ENCODE measurements around the gene CASP9. TPM values are rescaled to one million over a fixed set of nuclear protein-coding genes. Genes with fewer than 3 reads are reported as not detected.

Gene CASP9
- total and polyA plus RNA-seq, 10 of the 15 experiments (the other 5 are each of a cell fraction or from before 2014, with no cell fraction given): 2.7 to 14.6 (median 7.6) TPM

- Histone ChIP-seq H3K4me1 (ENCODE audit: control insufficient read depth, insufficient read depth, low read length) (peaks cover 17% of the 10 kb centered on the region), H3K9me3 (replicated peaks; ENCODE audit: control insufficient read depth, insufficient read depth, low read length) (no peaks in the 10 kb centered on the region), H3K4me3 (no peak overlapping the region), H3K79me2 (ENCODE audit: control insufficient read depth, insufficient read depth, low read length) (peaks cover 6% of the 10 kb centered on the region), H3K27me3 (replicated peaks in 1 of 2; ENCODE audit: control insufficient read depth in 2 of 2, insufficient read depth in 2 of 2, low read length in 1 of 2) (no peaks in the 10 kb centered on the region), H3K4me2 (ENCODE audit: control insufficient read depth, insufficient read depth) (no peak overlapping the region), H3K9ac (ENCODE audit: control insufficient read depth, insufficient read depth, low read length) (no peak overlapping the region), H2AFZ (ENCODE audit: control insufficient read depth, low read depth, low read length) (no peak overlapping the region), H4K20me1 (ENCODE audit: control insufficient read depth, insufficient read depth) (no peaks in the 10 kb centered on the region), H3K36me3 (ENCODE audit: control insufficient read depth in 2 of 2, insufficient read depth in 2 of 2, low read length in 1 of 2) (no peaks in the 10 kb centered on the region; a peak in 1 of 4 replicates), H3K27ac (ENCODE audit: control insufficient read depth, insufficient read depth) (no peak overlapping the region)
- BruUV-seq (replicated peaks): no TSS peak
- in situ Hi-C loops (cut with MboI): no loop called here
- DNase-seq (ENCODE audit: low read depth, low spot score) (no peak), FAIRE-seq (no peak), ATAC-seq (no peak)
- intact Hi-C loops (cut with micrococcal nuclease; ENCODE audit: unreplicated experiment): loop anchor here (10.0 kb wide), 2 partner anchors 325 to 455 kb away; partner anchors contain the start of genes SPEN and ZBTB17
- ChIA-PET RAD21 (ENCODE audit: unreplicated experiment) (no interaction called here), POLR2A (no interaction called here), SMC1A (ENCODE audit: uncharacterized antibody, unreplicated experiment) (no interaction called here), CTCF (no interaction called here)
- WGBS (ENCODE audit: insufficient coverage, insufficient replicate concordance, low lambda C conversion rate, missing lambda C conversion rate): 82% methylated on average over 3 of the region's 3 CpGs
- TF ChIP-seq CHD4 (IDR thresholded peaks at IDR 0.05) (no peak), SREBF2 (IDR thresholded peaks at IDR 0.05; ENCODE audit: low read length) (no peak), POLR2A (IDR thresholded peaks at IDR 0.05; ENCODE audit: low read depth, low read length) (no peak), MEF2A (IDR thresholded peaks at IDR 0.05; ENCODE audit: insufficient read depth, low read depth, low read length) (no peak)
Measured at GRCh38 chr1:15519625-15520024, 4.4 kb downstream of the CASP9 start.

- Histone ChIP-seq H3K36me3 (ENCODE audit: control insufficient read depth in 2 of 2, insufficient read depth in 2 of 2, low read length in 1 of 2) (no peaks in the 10 kb centered on the region; a peak in 1 of 4 replicates), H3K4me2 (ENCODE audit: control insufficient read depth, insufficient read depth) (0 out of 2 replicates have a peak overlapping the region, but pooled peaks have one; percentile 9), H3K4me1 (ENCODE audit: control insufficient read depth, insufficient read depth, low read length) (peaks cover 9% of the 10 kb centered on the region), H3K79me2 (ENCODE audit: control insufficient read depth, insufficient read depth, low read length) (no peaks in the 10 kb centered on the region), H3K27ac (ENCODE audit: control insufficient read depth, insufficient read depth) (no peak overlapping the region), H3K4me3 (no peak overlapping the region), H4K20me1 (ENCODE audit: control insufficient read depth, insufficient read depth) (no peaks in the 10 kb centered on the region), H3K9me3 (replicated peaks; ENCODE audit: control insufficient read depth, insufficient read depth, low read length) (no peaks in the 10 kb centered on the region), H2AFZ (ENCODE audit: control insufficient read depth, low read depth, low read length) (no peak overlapping the region), H3K27me3 (replicated peaks in 1 of 2; ENCODE audit: control insufficient read depth in 2 of 2, insufficient read depth in 2 of 2, low read length in 1 of 2) (no peaks in the 10 kb centered on the region), H3K9ac (ENCODE audit: control insufficient read depth, insufficient read depth, low read length) (no peak overlapping the region)
- intact Hi-C loops (cut with micrococcal nuclease; ENCODE audit: unreplicated experiment): no loop called here
- peak; percentile 80 for ATAC-seq
- ChIA-PET RAD21 (ENCODE audit: unreplicated experiment) (interaction anchor here (0.9 kb wide), 2 partner anchors 12 to 66 kb away, joined by 3 read pairs; no protein-coding TSS in a partner anchor), SMC1A (ENCODE audit: uncharacterized antibody, unreplicated experiment) (interaction anchor here (0.9 to 1.3 kb wide), 3 partner anchors 9 to 181 kb away, joined by 3 to 4 read pairs (median 3); partner anchors contain the start of gene CASP9), POLR2A (interaction anchor here (0.8 kb wide), 1 partner anchor 119 kb away, joined by 3 read pairs; no protein-coding TSS in a partner anchor), CTCF (interaction anchor here (0.6 to 2.5 kb wide), 3 partner anchors 15 to 460 kb away, joined by 3 to 8 read pairs (median 3); no protein-coding TSS in a partner anchor)
- in situ Hi-C loops (cut with MboI): no loop called here
- no TSS peak for BruUV-seq (replicated peaks)
- DNase-seq (ENCODE audit: low read depth, low spot score): no peak
- no peak for FAIRE-seq
- WGBS (ENCODE audit: insufficient coverage, insufficient replicate concordance, low lambda C conversion rate, missing lambda C conversion rate): 2% methylated on average over 2 of the region's 2 CpGs
- TF ChIP-seq MTA2 (IDR thresholded peaks at IDR 0.05; ENCODE audit: low read depth) (no peak), ZBTB4 (CRISPR knock-in tag; IDR thresholded peaks at IDR 0.05) (no peak), IKZF2 (IDR thresholded peaks at IDR 0.05) (no peak; a peak in 1 of 4 replicates), ZBED1 (IDR thresholded peaks at IDR 0.05; ENCODE audit: borderline replicate concordance) (no peak), TCF7 (IDR thresholded peaks at IDR 0.05; ENCODE audit: borderline replicate concordance) (no peak), MYB (IDR thresholded peaks at IDR 0.05; ENCODE audit: borderline replicate concordance, low read depth, low read length) (no peak), SMARCA5 (IDR thresholded peaks at IDR 0.05) (no peak), MEF2A (IDR thresholded peaks at IDR 0.05; ENCODE audit: insufficient read depth, low read depth, low read length) (no peak), RB1 (IDR thresholded peaks at IDR 0.05; ENCODE audit: borderline replicate concordance) (no peak), JUNB (IDR thresholded peaks at IDR 0.05) (peak; percentile 35; the same call in 1 of the 2 replicates)
Measured at GRCh38 chr1:15515022-15515663, 8.9 kb downstream of the CASP9 start.

All from GM12878 (cell line).